HG03139 (cell line): Measurements from ENCODE around the gene GPRIN1.
"Not testable (repeated sequence)": the region's sequence is repeated elsewhere in the genome, so short reads cannot be mapped to it uniquely, and the experiment has no call there.

Source experiments
- ATAC-seq: cut with Tn5 transposase; IDR thresholded peaks from one replicate; pipeline ENCODE4 v1.9.1; 2021; ENCODE audit not compliant: unreplicated experiment

The GPRIN1 gene

DNA sequence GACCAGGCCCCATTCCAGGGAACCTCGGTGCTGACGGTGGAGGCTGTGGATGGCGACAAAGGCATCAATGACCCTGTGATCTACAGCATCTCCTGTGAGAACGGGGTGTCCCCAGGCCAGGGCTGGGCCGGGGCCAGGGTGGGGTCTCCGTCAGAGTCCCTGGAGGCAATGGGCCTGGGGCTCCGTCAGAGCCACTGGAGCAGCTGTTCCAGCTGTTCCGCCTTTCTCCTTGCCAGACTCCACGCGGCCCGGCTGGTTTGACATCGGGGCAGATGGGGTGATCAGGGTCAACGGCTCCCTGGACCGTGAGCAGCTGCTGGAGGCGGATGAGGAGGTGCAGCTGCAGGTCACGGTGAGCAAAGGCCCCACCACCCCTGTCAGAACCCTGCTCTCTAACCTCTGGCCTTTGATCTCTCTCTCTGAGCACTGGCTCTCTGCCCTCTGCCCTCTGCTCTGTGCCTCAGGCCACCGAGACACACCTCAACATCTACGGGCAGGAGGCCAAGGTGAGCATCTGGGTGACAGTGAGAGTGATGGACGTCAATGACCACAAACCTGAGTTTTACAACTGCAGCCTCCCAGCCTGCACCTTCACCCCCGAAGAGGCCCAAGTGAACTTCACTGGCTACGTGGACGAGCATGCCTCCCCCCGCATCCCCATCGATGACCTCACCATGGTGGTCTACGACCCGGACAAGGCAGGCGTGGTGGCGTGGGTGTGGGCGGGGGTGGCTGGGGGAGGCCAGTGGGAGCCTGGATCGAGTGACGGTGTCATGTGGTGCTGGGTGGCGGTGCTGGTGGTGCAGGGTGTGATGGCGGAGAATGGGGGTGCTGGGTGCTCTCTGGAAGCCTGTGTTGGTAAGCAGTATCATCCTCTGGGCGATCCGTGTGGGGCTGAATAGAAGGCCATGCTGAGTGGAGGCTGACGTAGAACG lies 34.2 kb downstream of the GPRIN1 start:
- ATAC-seq: no peak

DNA sequence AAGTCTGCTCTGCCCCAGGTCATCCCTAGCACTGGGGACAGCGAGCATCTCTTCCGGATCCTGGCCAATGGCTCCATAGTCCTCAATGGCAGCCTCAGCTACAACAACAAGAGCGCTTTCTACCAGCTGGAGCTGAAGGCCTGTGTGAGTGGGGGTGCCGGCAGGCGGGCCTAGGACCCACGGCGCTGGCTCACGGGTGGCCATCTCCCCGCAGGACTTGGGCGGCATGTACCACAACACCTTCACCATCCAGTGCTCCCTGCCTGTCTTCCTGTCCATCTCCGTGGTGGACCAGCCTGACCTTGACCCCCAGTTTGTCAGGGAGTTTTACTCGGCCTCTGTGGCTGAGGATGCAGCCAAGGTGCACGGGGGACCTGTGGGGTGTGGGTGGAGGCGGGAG lies 34.9 kb downstream of the GPRIN1 start:
- ATAC-seq: no peak

DNA sequence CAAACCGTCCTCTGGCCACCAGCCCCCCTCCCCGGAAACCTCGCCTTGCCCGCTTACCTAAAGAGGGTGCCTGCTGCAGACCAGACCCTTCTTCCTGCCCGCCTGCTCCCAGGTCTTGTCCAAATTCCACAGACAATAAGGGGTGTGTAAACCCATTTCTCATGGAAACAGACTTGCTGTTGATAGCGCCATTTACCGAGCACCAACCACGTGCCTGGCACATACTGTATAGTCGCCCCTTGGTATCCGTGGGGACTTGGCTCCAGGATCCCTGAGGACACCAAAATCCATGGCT lies 35.7 kb downstream of the GPRIN1 start:
- ATAC-seq: no peak

DNA sequence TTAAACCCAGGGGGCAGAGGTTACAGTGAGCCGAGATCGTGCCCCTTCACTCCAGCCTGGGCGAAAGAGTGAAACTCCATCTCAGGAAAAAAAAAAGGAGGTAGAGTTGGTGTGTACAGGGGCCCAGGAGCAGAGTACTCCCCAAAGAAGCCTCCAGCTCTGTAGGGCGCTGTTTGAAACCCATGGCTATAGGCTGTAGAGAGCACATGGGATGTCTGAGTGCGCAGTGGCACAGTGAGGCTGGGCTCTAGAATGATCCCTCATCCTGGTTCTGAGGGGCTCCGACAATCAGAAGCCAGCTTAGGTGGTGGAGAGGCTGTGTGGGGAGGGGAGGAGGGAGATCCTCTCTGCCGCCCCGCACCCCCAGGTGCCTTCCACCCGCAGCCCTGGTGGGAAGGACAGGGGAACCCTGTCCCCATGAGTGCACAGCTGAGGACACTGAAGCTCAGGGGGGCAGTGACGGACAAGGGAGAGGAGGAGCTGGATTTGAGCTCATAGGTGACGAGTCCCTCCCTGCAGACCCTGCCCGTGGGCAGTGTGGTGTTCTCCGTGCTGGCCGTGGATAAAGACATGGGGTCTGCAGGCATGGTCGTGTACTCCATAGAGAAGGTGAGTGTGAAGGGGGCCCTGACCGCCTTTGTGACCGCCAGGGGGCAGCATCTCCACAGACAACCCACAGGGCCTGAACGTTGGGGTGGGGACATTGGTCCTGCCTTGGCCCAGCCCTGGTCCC lies 36.2 kb downstream of the GPRIN1 start:
- ATAC-seq: no peak

DNA sequence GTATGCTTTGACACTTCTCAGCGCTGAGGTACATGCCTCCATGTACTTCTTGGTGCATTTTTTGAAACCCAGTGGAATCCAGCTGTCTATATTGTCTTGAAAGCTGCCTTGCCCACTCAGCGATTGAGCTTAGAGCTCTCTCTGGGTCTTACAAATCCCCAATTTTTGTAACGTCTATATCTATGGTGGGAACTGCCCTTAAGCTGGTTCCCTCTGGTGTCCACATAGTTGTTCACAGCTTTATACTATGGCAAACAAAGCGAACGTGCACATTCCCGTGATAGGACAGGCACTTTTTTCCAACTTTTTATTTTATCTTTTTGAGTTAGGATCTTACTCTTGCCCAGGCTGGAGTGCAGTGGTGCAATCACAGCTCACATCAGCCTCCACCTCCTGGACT lies 39.9 kb downstream of the GPRIN1 start:
- ATAC-seq: no peak

DNA sequence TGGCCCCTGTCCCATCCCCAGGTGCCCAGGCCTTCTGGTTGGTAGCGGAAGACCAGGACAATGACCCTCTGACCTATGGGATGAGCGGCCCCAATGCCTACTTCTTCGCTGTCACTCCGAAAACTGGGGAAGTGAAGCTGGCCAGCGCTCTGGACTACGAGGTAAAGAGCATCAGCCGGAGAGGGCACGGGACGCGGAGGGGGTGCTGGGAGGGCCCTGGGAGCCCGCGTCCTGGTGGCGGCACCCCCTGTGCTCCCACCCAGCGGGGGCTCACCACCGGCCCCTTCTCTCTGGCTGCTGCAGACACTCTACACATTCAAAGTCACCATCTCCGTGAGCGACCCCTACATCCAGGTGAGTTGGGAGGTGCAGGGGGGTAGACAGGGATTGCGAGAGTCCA lies 41.3 kb downstream of the GPRIN1 start:
- ATAC-seq: no peak

DNA sequence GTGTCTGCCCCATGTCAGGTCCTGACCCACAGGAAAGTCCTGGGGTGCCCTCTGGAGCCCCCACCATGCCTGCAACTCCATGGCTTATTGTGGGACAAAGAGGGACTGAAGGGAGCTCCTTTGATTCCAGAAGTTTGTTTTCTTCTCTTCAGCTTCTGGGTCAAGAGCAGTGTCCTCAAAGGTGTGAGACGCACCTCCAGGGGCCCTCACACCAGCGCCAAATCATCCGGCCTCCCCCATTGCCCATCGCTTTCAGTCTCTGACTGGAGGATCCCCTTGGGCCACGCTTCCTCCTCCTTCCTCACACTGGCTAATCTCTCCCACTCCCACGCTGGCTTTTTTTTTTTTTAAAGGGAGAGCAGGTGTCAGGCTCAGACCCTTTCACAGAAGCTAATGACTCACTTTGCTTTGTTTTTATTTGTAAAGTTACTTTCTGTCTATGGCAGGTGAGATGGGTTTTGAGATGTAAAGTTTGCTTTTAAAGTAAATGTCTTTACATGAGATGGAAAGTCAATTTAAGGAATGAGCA lies 44.1 kb downstream of the GPRIN1 start:
- ATAC-seq: no peak

DNA sequence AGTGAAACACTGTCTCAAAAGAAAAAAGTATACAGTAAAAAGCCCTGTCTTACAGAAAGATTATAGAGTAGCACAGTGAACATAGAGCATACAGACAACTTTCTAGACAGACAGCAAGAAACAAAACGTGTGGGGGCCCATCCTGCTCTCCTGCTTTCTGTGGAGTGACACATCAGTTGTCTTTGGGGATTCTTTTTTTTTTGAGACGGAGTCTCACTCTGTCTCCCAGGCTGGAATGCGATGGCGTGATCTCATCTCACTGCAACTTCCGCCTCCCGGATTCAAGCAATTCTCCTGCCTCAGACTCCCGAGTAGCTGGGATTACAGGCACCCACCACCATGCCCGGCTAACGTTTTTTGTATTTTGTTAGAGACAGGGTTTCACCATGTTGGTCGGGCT lies 46.0 kb downstream of the GPRIN1 start:
- no peak for ATAC-seq

DNA sequence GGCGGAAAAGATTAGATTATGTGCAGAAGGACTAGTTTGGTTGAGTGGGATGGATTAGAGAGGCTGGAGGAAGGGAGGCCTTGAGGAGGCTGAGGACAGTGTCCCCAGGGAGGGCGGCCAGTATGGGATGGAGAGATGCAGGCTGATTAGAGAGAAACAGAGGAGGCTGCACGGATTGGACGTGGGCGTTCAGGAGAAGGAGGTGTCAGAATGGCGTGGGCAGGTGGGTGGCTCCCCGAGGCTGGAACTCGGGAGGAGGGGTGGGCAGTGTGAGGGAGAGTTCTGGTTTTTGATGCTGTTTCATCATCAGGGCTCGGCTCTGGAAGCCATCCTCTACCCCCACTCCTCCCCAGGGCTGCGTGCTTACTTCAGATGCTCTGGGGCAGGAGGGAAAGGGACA lies 47.8 kb downstream of the GPRIN1 start:
- ATAC-seq: no peak

DNA sequence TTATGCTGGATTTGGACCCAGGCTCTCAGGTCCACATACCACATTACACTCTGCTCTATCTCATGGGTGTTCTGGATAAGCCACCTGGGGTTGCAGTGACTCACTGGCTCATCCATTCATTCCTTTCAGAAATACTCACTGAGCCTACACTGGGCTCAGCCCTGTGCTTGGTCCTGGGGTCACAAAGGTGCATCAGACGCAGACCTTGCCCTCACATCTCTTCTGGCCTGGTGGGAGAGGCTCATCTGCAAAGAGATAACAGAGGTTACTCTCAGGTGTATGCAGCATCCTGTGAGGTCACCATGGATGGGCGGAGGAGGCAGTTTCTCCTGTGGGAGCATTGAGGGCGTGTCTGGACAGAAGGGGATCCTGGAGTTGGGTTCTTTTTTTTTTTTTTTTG lies 48.7 kb downstream of the GPRIN1 start:
- no peak for ATAC-seq

DNA sequence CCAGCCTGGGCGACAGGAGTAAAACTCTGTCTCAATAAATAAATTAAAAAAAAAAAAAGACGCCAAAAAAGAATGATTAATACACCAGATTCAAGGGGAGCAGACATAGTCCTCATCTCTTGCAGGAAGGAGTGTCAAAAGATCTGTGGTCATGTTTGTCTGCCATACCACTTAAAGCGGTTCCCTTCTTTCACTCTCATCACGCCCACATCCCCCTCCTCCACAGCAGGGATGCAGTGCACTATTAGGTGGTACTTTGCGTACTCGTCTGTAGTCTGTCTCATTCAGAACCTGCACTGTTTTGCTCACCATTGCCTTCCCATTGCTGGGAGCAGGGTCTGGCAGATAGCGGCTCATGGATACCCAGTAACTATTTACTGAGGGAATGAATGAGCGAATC lies 49.6 kb downstream of the GPRIN1 start:
- ATAC-seq: no peak

DNA sequence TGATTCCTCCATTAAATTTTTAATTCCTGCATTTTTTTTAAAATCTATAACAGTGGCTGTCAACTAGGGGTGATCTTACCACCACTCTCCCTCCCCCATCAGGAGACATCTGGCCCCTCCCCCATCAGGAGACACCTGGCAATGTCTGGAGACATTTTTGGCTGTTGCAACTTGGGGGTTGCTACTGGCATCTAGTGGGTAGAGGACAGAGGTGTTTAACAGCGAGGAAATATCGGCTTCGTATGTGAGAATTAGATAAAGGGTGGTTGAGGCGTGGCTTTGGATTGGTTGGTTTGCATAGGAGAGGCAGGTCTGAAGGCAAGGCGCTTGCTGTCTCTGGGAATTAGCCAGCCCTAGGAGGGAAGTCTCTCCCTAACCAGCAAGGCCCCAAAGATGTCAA lies 50.3 kb downstream of the GPRIN1 start:
- ATAC-seq: no peak

DNA sequence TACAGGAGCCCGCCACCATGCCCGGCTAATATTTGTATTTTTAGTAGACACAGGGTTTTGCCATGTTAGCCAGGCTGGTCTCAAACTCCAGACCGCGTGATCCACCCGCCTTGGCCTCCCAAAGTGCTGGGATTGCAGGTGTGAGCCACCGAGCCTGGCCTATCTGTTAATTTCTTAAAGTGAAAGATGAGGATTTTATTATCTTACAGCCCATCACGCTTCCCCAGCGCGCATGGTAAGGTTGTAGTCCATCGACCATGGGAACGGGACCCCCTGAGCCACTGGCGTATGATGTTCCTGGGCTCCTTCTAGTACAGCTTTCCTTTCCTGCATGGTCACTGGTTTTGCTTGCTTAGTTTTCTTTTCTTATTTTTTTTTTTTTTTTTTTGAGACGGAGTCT lies 52.1 kb downstream of the GPRIN1 start:
- no peak for ATAC-seq

DNA sequence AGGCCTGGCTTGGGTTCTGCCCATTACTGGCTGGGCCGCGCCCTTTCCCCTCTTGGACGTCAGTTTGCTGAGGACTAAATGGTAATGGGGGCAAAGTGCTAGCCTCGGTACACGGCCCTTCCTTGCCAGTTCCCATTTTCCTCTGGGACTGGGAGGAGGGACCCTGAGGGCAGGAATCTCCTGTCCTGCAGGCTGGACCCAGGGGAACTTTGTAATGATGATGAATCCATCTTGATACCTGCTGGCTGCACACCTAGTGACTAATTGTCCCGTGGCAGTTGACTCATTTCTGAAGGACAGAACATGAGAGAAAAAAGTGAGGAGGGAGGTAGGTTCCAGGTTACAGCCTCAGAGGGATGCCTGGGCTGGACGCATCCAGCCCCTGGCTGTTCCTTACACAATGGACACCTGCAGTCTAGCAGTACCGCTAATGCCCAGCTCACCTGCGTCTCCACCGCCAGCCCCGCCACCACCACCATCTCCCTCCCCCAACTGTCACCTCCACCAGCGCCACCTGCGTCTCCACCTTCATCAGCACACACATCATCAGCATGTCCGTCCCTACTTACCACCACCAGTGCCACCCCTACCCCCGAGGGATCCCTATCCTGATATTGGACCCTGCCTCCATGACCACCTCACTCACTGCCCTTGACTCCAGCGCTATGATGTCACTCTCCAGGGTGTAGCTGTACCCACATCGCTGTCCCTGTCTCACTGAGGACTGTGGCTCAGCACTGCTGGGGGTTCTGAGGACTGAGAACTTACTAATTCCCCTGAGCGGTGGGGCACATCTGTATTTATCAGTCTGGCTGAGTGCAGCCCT lies 56.5 kb downstream of the GPRIN1 start:
- ATAC-seq: no peak

DNA sequence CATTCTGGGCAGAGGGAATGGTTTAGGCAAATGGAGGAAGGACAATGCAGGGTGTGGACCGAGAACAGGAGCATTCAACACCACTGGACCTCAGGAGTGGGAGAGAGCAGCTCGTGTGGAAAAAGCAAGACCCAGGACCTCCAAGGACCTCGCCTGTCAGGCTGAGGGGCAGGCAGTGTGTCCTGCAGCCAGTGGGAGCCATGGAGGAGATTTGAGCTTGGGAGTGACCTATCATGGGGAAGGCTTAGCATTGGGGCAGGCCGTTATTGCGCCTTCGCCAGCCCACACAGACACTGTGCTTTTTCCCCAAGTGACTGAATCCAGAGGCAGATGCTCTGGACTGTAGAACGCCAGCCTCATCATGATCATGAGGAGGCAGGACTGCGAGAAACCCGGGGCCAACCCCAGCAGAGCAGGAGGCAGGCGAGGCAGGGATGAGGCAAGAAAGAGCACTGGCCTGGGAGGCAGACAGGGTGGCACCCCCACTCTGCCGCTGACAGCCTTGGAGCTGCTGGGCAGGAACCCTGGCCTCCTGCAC lies 57.6 kb downstream of the GPRIN1 start:
- ATAC-seq: no peak

DNA sequence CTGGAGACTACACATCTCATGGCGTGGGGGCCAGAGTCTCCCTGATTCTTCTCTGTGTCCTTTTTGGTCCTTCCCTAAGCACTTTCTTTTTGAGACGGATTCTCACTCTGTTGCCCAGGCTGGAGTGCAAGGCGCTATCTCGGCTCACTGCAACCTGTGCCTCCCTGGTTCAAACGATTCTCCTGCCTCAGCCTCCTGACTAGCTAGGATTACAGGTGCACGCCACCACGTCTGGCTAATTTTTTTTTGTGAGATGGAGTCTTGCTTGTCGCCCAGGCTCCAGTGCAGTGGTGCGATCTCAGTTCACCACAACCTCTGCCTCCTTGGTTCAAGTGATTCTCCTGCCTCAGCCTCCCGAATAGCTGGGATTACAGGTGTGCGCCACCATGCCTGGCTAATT lies 59.0 kb downstream of the GPRIN1 start:
- not testable (repeated sequence) for ATAC-seq

DNA sequence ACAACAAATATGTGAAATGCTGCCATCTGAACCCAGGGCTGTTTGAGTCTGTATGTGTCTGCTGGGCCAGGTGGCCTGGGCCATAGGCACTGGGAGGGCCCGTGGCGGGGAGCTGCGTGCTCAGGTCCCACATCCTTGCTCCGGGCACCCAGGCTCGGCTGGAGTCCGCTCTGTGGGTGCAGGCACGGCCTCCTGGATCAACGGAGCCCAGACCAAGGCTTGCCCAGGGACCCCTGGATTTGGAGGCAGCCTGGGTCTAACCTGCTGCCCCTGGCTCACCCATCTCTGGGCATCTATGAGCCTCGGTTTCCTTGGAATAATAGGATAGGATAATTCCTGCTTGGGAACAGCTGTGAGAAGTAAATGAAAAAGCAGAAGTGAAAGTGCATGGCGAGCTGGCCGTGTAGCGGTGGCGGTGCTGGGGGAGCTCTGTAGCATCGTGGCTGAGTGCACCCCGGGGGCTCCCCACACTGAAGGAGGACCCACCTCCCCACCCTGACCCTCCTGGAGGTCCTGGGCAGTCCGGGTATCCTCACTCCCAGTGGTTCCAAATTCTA lies 59.6 kb downstream of the GPRIN1 start:
- ATAC-seq: no peak

DNA sequence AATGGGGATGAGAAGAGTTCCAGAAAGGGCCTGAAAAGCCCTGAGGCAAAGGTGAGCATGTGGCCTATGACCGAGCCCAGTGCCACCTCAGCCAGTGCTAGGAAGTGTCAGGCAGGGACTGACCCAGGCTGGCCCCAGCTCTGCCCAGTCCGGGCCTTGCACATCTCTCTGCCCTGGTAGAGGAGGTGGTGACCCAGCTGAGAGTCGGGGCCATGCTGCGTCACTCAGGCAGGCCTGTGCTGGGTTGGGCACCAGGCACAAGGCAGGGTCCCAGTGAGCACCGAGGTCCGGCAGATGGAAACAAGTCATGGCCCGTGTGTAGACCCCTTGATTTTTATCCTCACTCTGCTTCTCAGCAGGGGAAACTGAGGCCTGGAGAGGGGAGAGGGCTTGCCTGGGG lies 60.1 kb downstream of the GPRIN1 start:
- no peak for ATAC-seq

DNA sequence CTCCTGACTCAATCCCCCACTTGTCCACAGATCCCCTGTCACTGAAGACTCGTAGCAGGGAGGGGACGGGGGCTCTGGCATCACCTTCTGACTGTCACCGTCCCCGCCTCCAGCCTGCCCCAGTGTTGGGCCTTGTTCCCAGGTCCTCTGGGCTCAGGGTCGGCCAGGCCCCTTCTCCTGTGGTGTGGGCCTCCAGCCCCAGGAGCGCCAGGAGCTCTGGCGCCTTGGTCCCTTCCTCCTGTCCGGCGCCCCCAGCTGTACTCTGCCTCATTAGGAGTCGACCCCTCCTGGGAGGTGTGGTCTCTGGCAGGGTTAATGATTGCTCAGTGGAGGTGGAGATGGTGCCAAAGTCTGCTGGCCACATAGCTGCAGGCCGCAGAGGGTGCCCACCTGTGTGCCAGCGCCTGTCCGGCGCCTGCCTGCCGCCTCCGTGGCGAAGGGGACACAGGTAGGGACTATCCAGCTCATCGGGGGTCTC lies 61.0 kb downstream of the GPRIN1 start, which contains the start of gene CDHR2:
TSS of gene CDHR2 (plus strand) at position 376 of the 478 bp plus-strand sequence. CDS start 16,011 bp downstream, outside the sequence.
- ATAC-seq: no peak

DNA sequence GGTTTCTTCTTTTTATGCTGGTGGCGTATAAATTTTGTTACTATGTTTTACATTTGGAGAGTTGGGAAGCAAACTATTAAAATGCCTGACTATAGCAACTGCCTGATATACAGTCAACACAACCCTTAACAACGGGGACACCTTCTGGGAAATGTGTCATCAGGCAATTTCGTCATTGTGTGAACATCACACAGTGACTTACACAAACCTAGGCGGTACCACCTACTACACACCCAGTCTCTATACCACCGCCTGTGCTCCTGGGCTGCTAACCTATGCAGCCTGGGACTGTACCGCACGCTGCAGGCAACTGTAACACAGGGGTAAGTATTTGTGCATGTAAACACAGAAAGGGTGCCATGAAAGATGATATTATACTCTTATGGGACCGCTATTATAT lies 62.2 kb downstream of the GPRIN1 start:
- ATAC-seq: no peak
